Non-pigmented ciliary epithelial cell (primary cell): ENCODE data around the gene PAIP1.
"Not testable (repeated sequence)": the region's sequence is repeated elsewhere in the genome, so short reads cannot be mapped to it uniquely, and the experiment has no call there.

Experiments
- DNase-seq: peaks from one replicate; pipeline ENCODE4 v3.0.0-alpha.2; 2010; ENCODE audit warnings: low read depth

The PAIP1 gene

GRCh38 chr5:43514816-43515677 is 41.8 kb downstream of the PAIP1 start, which contains the start of gene C5orf34:
Gene C5orf34 (minus strand): TSS chr5:43515148. CDS start chr5:43509339, 5,809 bp downstream.
- peak; percentile 81 for DNase-seq

GRCh38 chr5:43514471-43514815 is 42.4 kb downstream of the PAIP1 start:
- peak; percentile 73 for DNase-seq

GRCh38 chr5:43514025-43514424 is 42.9 kb downstream of the PAIP1 start:
- DNase-seq, result no peak

- DNase-seq, result not testable (repeated sequence)
These were observed 45.8 kb downstream of the PAIP1 start for GRCh38 chr5:43511062-43511461.

GRCh38 chr5:43498581-43498980 is 58.3 kb downstream of the PAIP1 start:
- DNase-seq, result no peak

- DNase-seq, result no peak
These were observed 59.4 kb downstream of the PAIP1 start for GRCh38 chr5:43497311-43498104.

GRCh38 chr5:43491326-43491725 is 65.6 kb downstream of the PAIP1 start:
- no peak for DNase-seq

GRCh38 chr5:43486353-43486752 is 70.5 kb downstream of the PAIP1 start:
- DNase-seq, result no peak

- no peak for DNase-seq
These were observed 71.5 kb downstream of the PAIP1 start for GRCh38 chr5:43485406-43485805.

GRCh38 chr5:43484106-43484849 is 72.6 kb downstream of the PAIP1 start:
- peak; percentile 40 for DNase-seq

- DNase-seq, result peak; percentile 72
These were observed 73.4 kb downstream of the PAIP1 start, which contains the start of gene TMEM267 for GRCh38 chr5:43483298-43484105. Gene TMEM267 (minus strand): TSS chr5:43483865. CDS start chr5:43453969, 29,896 bp downstream.

GRCh38 chr5:43482490-43483297 is 74.2 kb downstream of the PAIP1 start:
- no peak for DNase-seq
